NCI-H146 treated with DMSO at 0.1 percent for 48 hours (cell line): ENCODE data around the gene TECR.
"Not testable (repeated sequence)": the region's sequence is repeated elsewhere in the genome, so short reads cannot be mapped to it uniquely, and the experiment has no call there.

Source experiments
- DNase-seq: peaks from one replicate; lab custom pipeline; 2025; ENCODE audit not compliant: unreplicated experiment; lab: John Stamatoyannopoulos, UW

The TECR gene

DNA sequence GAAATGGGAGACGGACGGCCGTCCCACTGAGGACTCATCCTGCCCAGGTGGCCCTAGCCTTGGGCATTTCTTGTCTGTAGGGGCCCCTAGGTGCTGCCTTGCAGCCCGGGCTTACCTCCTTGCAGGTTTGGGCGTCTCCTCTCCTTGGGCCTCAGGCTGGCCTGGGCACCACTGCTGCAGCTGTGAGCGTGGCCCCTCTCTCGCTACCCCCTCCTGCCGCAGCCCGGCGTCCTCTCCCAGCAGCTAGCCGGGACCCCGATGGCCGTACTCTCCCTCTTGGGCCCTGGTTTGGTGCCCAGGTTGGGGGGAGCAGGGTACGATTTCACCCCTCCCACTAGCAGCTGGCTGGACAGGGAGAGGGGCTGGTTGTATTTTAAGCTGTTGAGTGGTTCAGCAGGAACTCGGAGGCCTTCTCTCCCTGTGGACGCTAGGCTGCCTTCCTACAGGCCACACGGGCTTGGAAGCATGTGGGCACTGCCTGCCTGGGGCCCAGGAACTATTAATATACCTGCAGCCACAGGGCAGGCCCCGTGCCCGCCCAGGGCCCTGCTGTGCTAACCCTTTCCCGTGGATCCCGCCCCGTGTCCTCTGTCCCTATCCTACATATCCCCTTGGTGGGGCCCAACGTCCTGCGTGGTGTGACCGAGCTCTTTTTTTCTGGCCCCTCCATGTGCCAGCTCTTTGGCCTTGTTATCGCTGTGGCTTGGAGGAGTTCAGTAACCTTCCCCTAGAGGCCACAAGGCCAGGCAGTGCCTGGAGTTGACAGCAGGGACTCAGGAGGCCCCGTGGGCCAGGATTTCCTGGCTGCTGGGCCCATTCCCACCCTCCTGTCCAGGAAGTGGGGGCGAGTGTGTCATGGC lies 30.8 kb downstream of the TECR start:
- DNase-seq, result no peak

DNA sequence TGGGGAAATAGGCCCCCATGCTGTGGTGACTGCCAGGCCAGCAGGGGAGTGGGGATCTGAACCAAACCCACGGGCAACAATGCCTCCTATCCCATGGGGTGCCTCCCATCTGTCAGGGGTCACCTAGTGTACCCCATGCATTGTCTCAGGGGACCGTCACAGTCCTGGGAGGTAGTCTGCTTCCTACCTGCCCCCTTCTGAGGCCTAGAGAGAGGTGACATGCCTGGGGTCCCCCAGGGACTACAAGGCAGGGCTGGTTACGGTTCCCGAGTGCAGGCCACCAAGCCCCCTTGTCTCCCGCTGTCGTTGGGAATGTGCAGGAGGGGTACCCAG lies 31.3 kb downstream of the TECR start:
- DNase-seq, result no peak

DNA sequence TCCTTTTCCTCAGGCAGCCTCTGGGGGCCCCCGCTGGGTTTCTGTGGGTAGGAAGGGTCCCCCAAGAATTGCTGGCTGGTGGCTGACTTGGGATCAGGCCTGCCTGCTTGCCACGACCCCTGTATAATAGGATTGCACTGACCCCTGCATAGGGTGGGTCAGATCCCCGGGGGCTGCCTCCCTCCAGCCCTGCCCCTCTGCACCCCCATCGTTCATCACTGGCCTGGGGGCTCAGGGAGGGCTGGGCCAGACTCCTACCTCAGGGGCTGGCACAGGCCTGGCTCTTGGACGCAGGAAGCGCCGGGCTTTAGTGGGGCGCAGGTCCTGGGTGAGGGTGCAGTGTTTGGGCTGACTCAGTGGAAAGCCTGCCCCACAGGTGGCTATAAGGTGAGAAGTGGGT lies 31.9 kb downstream of the TECR start:
- no peak for DNase-seq

DNA sequence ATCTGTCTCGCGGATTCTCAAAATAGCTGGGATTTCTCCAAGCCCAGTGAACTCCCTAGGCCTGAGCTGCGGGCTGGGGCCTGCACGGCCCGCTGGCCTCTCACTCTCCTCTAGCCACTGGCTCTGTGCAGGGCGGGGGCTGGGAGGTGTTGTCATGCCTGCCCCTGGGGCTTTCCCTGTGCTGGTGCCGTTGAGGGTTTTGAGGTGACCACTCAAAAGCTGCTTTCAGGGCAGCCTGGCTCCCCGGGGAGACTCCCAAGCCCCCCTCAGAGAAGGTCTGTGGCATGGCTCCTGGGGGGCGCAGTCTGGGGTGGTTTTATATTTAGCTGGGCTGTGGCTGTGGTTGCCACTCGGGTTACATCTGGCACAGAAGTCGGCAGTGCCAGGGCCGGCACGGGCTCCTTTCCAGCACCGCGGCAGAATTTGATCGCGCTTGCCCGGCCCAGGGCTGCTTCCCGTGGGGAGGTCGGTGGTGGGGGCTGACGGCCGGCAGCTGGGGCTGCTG lies 32.5 kb downstream of the TECR start:
- DNase-seq, result no peak

DNA sequence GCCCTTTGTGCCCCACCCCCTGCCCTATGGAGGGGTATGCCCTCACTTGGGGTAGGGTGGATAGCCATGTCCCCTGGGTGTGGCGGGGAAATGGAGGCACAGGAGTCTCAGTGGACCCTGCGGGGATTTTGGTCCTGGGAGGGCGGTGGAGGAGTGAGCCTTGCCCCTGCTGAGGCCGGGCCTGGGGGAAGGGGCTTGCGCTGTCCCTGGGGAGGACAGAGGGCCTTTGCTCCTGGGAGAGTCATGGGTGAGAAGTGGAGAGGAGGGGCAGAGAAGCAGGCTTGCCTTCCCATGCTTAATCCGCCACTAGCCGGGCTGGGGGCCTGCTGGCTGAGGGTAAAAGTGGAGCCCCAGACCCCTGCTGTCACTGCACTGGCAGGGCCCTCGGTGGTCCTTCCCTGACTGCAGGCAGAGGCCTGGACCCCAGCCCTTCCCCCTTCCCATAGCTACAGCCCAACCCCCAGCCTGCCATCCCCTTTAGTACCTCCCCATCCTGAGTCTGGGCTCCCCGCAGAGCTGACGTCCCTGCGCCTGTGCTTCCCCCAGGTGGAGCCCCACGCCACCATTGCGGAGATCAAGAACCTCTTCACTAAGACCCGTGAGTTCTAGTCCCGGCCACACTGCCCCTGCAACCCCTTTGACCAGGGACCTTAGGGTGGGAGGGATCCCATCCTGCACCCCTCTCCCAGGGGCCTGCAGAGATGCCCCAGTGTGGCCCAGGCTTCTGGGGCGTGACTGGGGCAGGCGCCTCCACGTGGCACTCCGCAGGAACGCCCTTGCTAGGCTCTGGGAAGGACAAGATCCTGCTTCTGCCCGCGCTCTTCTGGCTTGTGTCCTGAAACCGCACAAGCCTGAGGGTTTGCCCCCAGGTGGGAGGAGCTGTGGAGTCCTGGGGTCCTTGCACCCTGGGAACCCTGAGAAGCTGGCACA lies 33.5 kb downstream of the TECR start:
- no peak for DNase-seq

DNA sequence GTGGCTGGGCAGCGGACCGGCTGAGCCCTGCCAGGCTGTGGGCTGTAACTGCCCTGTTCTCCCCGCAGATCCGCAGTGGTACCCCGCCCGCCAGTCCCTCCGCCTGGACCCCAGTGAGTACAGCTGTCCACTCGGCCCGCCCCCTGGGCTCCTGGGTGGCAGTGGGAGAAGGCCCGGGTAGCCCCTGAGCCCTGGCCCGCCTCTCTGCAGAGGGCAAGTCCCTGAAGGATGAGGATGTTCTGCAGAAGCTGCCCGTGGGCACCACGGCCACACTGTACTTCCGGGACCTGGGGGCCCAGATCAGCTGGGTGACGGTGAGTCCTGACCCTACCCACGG lies 34.2 kb downstream of the TECR start:
- no peak for DNase-seq

DNA sequence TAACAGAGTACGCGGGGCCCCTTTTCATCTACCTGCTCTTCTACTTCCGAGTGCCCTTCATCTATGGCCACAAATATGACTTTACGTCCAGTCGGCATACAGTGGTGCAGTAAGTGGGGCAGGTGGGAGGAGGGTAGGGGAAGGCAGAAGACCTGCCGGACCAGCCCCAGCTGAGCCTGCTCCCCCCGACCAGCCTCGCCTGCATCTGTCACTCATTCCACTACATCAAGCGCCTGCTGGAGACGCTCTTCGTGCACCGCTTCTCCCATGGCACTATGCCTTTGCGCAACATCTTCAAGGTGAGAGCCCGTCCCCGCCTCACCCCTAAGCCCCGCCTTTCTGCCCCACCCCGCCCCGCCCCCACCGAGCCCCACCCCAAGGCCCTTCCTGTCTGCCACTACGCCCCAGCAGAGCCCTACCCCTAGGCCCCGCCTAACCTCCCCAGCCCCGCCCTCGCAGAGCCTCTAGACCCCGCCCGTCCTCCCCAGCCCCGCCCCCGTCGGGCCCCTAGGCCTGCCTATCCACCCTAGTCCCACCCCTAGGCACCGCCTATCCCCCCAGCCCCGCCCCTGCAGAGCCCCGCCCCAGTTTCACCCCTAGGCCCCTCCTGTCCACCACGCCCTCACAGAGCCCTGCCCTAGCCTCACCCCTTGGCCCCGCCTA lies 34.7 kb downstream of the TECR start:
- DNase-seq, result no peak

DNA sequence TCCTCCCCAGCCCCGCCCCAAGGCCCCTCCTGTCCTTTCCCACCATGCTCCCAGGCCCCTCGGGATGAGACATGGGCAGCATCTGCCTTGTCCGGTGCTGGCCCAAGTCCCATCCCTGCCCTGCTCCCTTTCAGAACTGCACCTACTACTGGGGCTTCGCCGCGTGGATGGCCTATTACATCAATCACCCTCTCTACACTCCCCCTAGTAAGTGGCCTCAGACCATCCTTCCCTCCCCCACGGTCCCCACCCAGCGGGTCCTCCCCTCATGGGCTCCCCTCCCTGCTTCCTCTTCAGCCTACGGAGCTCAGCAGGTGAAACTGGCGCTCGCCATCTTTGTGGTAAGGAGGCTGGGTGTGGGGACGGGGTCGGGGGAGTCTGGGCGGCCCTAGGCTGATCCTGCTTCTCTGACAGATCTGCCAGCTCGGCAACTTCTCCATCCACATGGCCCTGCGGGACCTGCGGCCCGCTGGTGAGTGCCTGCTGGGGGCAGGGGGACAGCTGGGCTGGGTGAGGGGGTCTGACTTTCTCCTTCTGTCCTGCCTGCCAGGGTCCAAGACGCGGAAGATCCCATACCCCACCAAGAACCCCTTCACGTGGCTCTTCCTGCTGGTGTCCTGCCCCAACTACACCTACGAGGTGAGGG lies 35.4 kb downstream of the TECR start:
- not testable (repeated sequence) for DNase-seq

DNA sequence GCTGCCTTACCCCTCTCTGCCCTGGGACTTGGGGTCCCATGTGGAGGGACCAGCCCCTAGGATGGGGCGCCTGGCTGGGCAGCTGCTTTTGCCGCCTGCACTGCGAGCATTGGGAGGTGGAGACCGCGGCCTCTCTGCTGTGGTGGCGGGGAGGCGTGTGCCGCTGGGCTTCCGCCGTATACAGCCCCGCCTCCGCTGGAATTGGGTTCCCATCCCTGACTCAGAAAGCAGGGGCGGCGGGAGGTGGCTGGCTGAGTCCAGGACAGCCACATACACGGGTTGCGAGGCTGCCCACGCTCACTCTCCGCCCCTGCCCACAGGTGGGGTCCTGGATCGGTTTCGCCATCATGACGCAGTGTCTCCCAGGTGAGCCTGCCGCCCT lies 35.9 kb downstream of the TECR start:
- DNase-seq, result no peak

DNA sequence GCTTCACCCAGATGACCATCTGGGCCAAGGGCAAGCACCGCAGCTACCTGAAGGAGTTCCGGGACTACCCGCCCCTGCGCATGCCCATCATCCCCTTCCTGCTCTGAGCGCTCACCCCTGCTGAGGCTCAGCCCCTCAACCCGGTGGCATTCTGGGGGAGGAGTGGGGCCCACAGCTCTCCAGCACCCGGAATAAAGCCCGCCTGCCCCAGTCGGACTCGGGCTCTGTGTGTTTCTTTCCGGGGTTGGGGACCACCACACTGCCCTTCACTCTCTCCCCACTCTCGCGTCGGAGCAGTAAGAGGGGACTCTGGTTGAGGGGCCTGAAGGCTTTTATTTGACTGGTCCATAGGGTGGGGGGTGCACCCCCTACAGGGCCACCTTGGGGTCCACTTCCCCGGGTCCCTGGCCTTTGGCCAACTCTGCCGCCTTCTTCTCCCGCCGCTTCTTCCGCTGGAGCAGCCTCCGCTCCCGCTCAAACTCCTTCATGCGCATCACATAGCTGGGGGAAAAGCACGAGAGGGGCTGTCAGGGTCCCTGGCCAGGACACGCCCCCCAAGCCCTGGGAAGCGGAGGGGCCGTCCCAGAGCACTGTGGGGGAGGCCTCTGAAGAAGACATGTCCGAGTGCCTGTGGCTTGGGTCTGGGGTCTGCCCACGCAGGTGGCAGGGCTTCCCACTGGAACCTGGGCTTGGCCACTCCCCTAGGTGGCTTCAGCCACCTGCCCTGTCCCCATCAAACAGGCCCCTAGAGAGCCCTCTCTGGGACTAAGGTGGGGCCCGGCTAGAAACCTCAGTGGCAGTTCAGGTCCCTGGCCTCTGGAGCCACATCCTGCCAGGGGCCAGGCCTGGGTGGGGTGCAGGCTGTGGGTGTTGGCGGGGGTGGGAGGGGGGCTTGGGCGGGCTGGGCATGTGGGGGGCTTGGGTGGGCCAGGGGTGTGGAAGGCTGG lies 36.6 kb downstream of the TECR start:
- DNase-seq, result no peak

DNA sequence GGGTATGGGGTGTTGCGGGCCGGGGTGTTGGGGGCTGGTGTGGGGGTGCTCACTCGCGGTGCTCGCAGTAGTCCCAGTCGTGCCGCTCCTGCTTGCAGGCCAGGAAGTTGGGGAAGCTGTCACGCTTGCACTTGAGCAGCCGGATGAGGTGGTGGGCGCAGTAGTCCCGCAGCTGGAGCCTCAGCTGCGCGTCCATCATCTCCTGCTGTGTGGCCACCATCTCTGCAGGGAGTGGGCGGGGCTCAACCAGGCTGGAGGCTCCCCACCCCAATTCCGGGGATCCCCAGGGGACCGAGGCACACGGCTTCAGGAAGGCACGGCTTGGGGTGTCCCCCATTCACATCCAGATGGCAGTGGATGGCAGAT lies 37.3 kb downstream of the TECR start:
- no peak for DNase-seq

DNA sequence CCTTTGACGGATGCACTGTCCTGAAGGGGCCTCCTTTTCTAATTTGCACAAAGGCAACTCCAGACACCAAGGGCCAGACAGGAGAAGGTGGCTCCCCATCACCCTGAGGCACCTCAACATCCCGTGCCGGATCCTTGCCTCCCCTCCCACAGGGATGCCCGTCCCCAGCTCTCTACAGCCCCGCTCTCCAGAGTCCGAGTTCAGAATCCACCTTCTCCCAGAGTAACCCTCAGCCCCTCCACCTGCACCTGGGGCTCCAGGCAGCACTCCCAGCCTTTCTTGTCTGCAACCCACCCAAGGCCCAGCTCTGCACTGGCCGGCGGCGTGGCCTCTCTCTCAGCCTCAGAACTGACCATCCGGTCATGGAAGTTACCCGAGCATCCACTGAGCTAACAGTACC lies 37.7 kb downstream of the TECR start:
- DNase-seq, result no peak

DNA sequence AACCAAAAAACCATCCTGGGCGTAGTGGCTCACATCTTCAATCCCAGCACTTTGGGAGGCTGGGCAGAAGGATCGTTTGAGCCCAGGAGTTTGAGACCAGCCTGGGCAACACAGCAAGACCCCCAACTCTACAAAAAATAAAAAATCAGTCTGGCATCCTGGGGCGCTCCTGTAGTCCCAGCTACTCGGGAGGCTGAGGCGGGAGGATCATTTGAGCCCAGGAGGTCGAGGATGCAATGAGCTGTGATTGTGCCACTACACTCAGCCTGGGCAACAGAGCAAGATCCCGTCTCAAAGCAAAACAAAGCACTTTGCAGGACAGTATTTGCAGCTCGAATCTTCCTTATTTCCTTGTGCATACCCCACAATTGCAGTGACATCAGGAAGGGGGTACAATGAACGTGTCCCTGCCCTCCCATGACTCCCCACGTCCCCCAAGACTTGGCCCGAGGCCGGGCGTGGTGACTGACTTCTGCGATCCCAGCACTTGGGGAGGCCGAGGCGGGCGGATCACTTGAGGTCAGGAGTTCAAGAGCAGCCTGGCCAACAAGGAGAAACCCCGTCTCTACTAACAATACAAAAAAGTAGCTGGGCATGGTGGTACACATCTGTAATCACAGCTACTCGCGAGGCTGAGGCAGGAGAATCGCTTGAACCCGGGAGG lies 41.6 kb downstream of the TECR start:
- no peak for DNase-seq

DNA sequence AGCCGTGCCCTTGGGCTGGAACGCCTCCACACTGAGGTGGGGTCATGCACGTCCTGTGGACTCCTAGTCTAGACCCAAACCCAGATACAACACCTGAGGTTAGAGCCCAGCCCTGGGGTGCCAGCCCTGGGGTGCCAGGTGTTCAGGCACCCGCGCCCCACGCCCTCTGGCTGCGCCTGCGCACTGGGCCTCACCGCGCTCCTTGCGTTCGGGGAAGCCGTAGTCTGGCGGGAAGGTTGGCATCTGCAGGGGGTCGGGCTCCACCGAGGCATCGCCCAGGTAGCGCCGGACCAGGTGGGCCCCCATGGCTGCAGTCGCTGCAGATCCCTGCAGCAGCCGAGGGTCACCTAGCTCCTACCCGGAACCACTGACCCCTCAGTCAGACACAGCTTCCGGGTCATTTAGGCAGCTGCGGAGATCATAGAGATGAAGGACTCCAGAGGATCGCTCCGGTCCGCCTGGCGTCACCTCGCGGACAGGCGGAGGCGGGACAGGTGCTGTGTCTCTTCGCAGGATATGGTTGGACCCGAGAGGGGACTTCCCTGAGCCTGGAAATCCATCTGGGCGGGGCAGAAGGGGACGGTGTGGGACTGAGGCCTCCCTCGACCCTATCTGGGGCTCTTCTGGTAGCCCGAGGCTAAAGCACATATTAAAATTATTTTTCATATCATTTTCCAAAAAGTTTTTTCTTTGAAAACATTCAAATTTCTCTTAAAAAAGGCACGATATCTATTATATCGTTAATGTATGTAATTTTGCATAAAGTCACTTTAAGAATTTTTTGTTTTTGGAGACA lies 42.5 kb downstream of the TECR start, which contains the start of gene NDUFB7:
TSS of gene NDUFB7 (minus strand) at position 372 of the 796 bp plus-strand sequence. CDS start at position 306, 66 bp downstream.
- peak; percentile 91 for DNase-seq

DNA sequence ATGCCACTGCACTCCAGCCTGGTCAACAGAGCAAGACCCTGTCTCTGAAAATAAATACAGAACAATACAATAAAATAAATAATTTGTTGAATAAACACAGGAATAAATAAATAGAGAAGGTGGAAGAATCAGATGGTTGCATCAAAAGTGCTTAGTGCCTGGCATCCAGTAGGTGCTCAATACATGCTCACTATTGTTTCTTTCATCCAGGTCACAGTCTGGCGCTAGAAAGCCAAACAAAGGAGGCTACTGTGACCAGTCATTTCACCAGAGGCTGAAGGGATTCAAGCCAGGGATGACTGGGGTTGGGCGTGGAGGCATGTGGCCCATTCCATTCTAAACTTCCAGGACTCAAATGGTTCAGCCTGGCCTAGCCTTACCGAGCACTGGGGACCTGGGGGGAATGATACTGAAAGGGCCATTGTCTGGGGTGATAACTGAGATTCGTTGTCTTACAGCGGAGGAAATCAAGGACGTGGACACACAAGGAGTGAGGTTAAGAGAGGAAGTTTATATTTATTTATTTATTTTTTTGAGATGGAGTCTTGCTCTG lies 46.1 kb downstream of the TECR start:
- no peak for DNase-seq

DNA sequence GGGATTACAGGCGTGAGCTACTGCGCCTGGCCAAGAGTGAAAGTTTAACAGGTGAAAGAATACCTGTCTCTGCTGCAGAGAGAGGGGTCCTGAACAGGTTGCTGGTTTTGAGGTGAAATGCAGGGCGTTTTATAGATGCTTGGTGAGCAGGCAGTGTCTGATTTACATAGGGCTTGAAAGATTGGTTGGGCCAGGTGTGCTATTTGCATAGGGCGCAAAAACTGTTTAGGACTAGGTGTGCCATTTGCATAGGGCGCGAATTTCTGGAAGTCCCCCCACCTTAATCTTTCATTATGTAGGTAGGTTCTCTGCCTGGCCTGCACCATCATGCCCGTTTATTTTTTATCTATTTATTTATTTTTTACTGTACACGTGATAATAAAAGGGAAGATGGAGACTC lies 47.0 kb downstream of the TECR start:
- no peak for DNase-seq

DNA sequence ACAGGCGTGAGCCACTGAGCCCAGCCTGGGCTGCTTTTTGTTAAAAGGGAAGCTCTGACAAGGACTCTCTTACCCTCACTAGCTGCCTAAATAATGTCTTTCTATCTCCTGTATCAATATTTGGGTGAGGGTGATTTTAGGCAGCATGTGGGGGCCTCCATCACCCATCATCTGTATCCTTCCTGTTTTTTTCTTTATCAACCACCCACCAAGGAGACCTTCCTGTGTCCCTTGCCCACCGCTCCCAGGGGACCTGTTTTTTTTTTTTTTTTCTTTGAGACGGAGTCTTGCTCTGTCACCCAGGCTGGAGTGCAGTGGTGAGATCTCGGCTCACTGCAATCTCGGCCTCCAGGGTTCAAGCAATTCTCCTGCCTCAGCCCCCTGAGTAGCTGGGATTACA lies 47.9 kb downstream of the TECR start:
- no peak for DNase-seq

DNA sequence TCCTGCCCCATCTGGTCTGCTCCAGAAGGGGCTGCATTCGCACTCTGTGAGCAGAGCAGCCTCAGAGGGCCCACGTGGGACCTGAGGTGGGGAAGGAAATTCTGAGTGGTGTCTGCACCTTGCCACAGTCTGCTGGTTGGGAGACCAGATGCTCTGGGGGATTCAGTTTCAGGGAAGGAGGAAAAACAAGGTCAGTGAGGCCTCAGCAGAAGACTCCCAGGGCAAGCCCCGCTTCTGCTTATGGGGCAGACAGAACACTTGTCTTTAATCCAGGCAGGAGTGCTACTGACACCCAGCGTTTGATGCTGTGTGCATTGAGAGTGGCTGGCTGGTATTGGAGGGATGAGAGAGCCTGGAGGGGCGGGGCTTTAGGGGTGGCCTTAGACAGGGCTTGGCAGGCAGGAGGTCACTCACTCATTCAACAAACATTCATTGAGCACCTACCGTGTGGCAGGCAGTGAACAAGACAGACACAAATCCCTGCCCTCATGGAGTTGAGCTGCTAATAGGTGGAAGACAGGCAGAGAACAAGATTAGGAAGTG lies 48.6 kb downstream of the TECR start:
- DNase-seq, result no peak
